ENCODE measurements around the gene NFATC2. TPM values are rescaled to one million over a fixed set of nuclear protein-coding genes. Genes with fewer than 3 reads are reported as not detected.

The NFATC2 gene
- total RNA-seq, 3 donors from 2014 or later (not counting 1 experiment from before 2014, with no cell fraction given) = 141 to 195 (median 160) TPM

DNA sequence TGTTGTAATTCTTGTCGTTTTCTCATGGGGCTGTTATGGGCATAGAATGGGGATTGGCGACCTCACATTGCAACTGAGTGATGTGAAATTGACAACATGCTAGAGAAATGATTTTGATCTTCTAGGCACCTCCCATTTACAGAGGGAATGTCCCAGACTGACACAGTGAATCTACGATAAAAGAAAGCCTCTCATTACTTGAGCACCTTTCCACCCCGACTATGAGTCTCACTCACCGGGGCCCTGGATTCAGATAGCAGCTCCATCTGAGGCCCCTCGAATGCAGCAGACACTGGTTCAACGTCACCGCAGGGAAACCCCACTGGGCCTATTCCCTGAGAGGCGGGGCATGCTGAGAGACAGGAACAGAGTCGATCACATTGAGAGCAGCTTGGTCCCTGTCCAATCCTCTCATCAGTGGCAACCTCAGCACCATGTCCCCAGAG lies 49.1 kb downstream of the NFATC2 start:
- peak overlapping the region; percentile 87 for H3K27ac ChIP-seq (ENCODE audit: low read length)
- intact Hi-C loops (cut with micrococcal nuclease) = no loop called here
- no peak overlapping the region for H3K4me3 ChIP-seq (ENCODE audit: low read length)
- Mint-ChIP-seq H3K27me3 (ENCODE audit: low read depth in 2 of 2) (no peaks in the 10 kb centered on the region), H3K4me3 (peak overlapping the region; percentile 93), H3K36me3 (no peaks in the 10 kb centered on the region), H3K4me1 (peaks cover 100% of the 10 kb centered on the region in 2 donors), H3K9me3 (no peaks in the 10 kb centered on the region), H3K27ac (peak overlapping the region; percentile 95 to 99)
- peak in 1 of 2 donors; percentile 70 for DNase-seq
- no peaks in the 10 kb centered on the region for H3K27me3 ChIP-seq (ENCODE audit: control insufficient read depth, insufficient read depth, low read length)
- 75% methylated on average over 10 of the region's 10 CpGs for WGBS (ENCODE audit: insufficient coverage)
- no peaks in the 10 kb centered on the region for H3K9me3 ChIP-seq (ENCODE audit: control insufficient read depth, insufficient read depth, low read length)
- TF ChIP-seq, protein P1, sequence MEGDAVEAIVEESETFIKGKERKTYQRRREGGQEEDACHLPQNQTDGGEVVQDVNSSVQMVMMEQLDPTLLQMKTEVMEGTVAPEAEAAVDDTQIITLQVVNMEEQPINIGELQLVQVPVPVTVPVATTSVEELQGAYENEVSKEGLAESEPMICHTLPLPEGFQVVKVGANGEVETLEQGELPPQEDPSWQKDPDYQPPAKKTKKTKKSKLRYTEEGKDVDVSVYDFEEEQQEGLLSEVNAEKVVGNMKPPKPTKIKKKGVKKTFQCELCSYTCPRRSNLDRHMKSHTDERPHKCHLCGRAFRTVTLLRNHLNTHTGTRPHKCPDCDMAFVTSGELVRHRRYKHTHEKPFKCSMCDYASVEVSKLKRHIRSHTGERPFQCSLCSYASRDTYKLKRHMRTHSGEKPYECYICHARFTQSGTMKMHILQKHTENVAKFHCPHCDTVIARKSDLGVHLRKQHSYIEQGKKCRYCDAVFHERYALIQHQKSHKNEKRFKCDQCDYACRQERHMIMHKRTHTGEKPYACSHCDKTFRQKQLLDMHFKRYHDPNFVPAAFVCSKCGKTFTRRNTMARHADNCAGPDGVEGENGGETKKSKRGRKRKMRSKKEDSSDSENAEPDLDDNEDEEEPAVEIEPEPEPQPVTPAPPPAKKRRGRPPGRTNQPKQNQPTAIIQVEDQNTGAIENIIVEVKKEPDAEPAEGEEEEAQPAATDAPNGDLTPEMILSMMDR (IDR thresholded peaks at IDR 0.05) = no peak
- peaks cover 11% of the 10 kb centered on the region for H3K36me3 ChIP-seq (ENCODE audit: control insufficient read depth, insufficient read depth, low read length)
- ATAC-seq = peak; percentile 4 to 33 (median 11)
- peaks cover 87% of the 10 kb centered on the region for H3K4me1 ChIP-seq (ENCODE audit: control insufficient read depth, insufficient read depth, low read length)

DNA sequence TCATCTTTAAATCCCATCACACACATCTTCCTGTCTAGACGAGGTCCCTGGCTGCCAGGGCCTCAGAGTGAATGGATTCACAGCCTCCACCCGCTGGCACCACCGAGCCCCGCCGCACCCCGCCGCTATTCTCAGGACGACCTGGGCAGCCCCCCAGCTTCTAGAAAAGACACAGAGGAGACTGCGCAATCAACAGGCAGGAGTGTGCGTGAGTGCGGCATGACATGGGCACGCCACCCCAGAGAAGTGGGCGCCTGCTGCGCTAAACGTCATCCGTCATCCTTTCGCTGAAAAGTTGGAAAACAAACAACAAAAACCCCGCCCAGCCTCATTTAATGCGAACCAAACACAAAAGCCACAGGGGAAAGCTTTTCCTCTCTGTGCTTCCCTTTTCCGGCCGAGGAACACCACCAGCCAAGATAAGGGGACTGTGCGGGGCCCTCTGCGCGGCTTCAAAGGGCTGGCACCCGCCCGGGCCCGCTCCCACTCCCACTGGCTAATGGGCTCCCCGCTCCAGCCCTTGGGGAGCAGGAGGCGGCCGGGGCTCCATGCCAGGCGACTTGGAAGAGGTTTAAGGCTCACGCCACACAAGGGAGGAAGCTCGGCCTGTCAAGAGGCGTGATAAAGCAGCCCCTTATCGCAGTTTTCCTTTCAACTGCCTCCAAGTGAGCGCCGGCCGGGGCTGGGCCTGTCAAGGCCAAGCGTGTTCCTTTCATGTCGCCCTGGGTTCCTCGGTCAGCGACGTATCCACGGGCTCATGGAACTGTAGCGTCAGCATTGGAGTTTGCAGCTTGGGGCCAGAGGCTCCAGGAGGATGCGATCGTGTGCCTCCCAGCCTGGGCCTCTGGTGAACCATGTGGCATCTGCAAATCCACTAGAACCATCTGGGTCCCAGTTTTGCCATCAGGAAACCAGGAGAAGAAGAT lies 50.1 kb downstream of the NFATC2 start:
- H3K4me1 ChIP-seq (ENCODE audit: control insufficient read depth, insufficient read depth, low read length) = peaks cover 77% of the 10 kb centered on the region

GRCh38 chr20:51491393-51491792 lies 51.1 kb downstream of the NFATC2 start:
- Histone ChIP-seq H3K27me3 (ENCODE audit: control insufficient read depth, insufficient read depth, low read length) (no peaks in the 10 kb centered on the region), H3K9me3 (ENCODE audit: control insufficient read depth, insufficient read depth, low read length) (no peaks in the 10 kb centered on the region), H3K4me3 (ENCODE audit: low read length) (no peak overlapping the region), H3K4me1 (ENCODE audit: control insufficient read depth, insufficient read depth, low read length) (peaks cover 67% of the 10 kb centered on the region), H3K27ac (ENCODE audit: low read length) (peak overlapping the region; percentile 5), H3K36me3 (ENCODE audit: control insufficient read depth, insufficient read depth, low read length) (peaks cover 26% of the 10 kb centered on the region)
- H3K27me3 Mint-ChIP-seq (ENCODE audit: low read depth in 2 of 2) = no peaks in the 10 kb centered on the region
- no peaks in the 10 kb centered on the region for H3K9me3 Mint-ChIP-seq
- TF ChIP-seq, protein P1 (IDR thresholded peaks at IDR 0.05) = no peak
- ATAC-seq (no peak), DNase-seq (no peak)
- WGBS (ENCODE audit: insufficient coverage) = 91% methylated on average over 11 of the region's 11 CpGs
- H3K4me3 Mint-ChIP-seq = peak overlapping the region; percentile 77
- intact Hi-C loops (cut with micrococcal nuclease) = no loop called here
- peaks cover 94 to 97% of the 10 kb centered on the region in 2 donors for H3K4me1 Mint-ChIP-seq
- H3K36me3 Mint-ChIP-seq = no peaks in the 10 kb centered on the region
- peak overlapping the region; percentile 95 to 99 for H3K27ac Mint-ChIP-seq

More for the DNA sequence above, 50.1 kb downstream of the NFATC2 start:
- Mint-ChIP-seq H3K27me3 (ENCODE audit: low read depth in 2 of 2) (no peaks in the 10 kb centered on the region), H3K36me3 (no peaks in the 10 kb centered on the region), H3K4me1 (peaks cover 97 to 98% of the 10 kb centered on the region in 2 donors), H3K4me3 (peak overlapping the region; percentile 77), H3K27ac (peak overlapping the region; percentile 95 to 99), H3K9me3 (no peaks in the 10 kb centered on the region)
- DNase-seq = no peak
- Histone ChIP-seq H3K36me3 (ENCODE audit: control insufficient read depth, insufficient read depth, low read length) (peaks cover 16% of the 10 kb centered on the region), H3K27ac (ENCODE audit: low read length) (peak overlapping the region; percentile 87), H3K27me3 (ENCODE audit: control insufficient read depth, insufficient read depth, low read length) (no peaks in the 10 kb centered on the region), H3K4me3 (ENCODE audit: low read length) (no peak overlapping the region), H3K9me3 (ENCODE audit: control insufficient read depth, insufficient read depth, low read length) (no peaks in the 10 kb centered on the region)
- intact Hi-C loops (cut with micrococcal nuclease) = no loop called here
- ATAC-seq = no peak
- TF ChIP-seq, protein P1 (IDR thresholded peaks at IDR 0.05) = no peak
- WGBS (ENCODE audit: insufficient coverage) = 50% methylated on average over 47 of the region's 47 CpGs

Data from natural killer cell (primary cell).